ENCODE results near the gene C16orf90.
"Not testable (repeated sequence)": the region's sequence is repeated elsewhere in the genome, so short reads cannot be mapped to it uniquely, and the experiment has no call there.

Gene C16orf90

GRCh38 chr16:3495176-3495575 lies at the start of gene C16orf90:
TSS of gene C16orf90 (minus strand) at chr16:3495489. CDS start at chr16:3495421, 68 bp downstream.
- no peak for DNase-seq (ENCODE audit: low read depth)

GRCh38 chr16:3542601-3543373 lies 47.5 kb upstream of the C16orf90 start:
- no peak for DNase-seq (ENCODE audit: low read depth)

- no peak for DNase-seq (ENCODE audit: low read depth)
Measured at GRCh38 chr16:3541527-3542155, 46.4 kb upstream of the C16orf90 start.

- DNase-seq (ENCODE audit: low read depth) = no peak
Measured at GRCh38 chr16:3538222-3538621, 42.9 kb upstream of the C16orf90 start.

- DNase-seq (ENCODE audit: low read depth) = no peak
Measured at GRCh38 chr16:3536851-3537250, 41.6 kb upstream of the C16orf90 start.

GRCh38 chr16:3536271-3536731 lies 41.0 kb upstream of the C16orf90 start:
- no peak for DNase-seq (ENCODE audit: low read depth)

- no peak for DNase-seq (ENCODE audit: low read depth)
Measured at GRCh38 chr16:3534126-3534525, 38.8 kb upstream of the C16orf90 start.

- no peak for DNase-seq (ENCODE audit: low read depth)
Measured at GRCh38 chr16:3532741-3533140, 37.5 kb upstream of the C16orf90 start.

- no peak for DNase-seq (ENCODE audit: low read depth)
Measured at GRCh38 chr16:3530371-3530914, 35.2 kb upstream of the C16orf90 start.

- DNase-seq (ENCODE audit: low read depth) = no peak
Measured at GRCh38 chr16:3529175-3529574, 33.9 kb upstream of the C16orf90 start.

- no peak for DNase-seq (ENCODE audit: low read depth)
Measured at GRCh38 chr16:3528406-3528805, 33.1 kb upstream of the C16orf90 start.

- DNase-seq (ENCODE audit: low read depth) = not testable (repeated sequence)
Measured at GRCh38 chr16:3527216-3527829, 32.0 kb upstream of the C16orf90 start.

- DNase-seq (ENCODE audit: low read depth) = no peak
Measured at GRCh38 chr16:3525951-3526350, 30.7 kb upstream of the C16orf90 start.

GRCh38 chr16:3523281-3523680 lies 28.0 kb upstream of the C16orf90 start:
- no peak for DNase-seq (ENCODE audit: low read depth)

- no peak for DNase-seq (ENCODE audit: low read depth)
Measured at GRCh38 chr16:3520841-3521240, 25.6 kb upstream of the C16orf90 start.

GRCh38 chr16:3520413-3520812 lies 25.1 kb upstream of the C16orf90 start:
- DNase-seq (ENCODE audit: low read depth) = no peak

GRCh38 chr16:3519581-3519980 lies 24.3 kb upstream of the C16orf90 start:
- no peak for DNase-seq (ENCODE audit: low read depth)

- no peak for DNase-seq (ENCODE audit: low read depth)
Measured at GRCh38 chr16:3518986-3519348, 23.7 kb upstream of the C16orf90 start.

- no peak for DNase-seq (ENCODE audit: low read depth)
Measured at GRCh38 chr16:3518292-3518985, 23.1 kb upstream of the C16orf90 start.

- DNase-seq (ENCODE audit: low read depth) = no peak
Measured at GRCh38 chr16:3515897-3516296, 20.6 kb upstream of the C16orf90 start.

- no peak for DNase-seq (ENCODE audit: low read depth)
Measured at GRCh38 chr16:3514621-3515020, 19.3 kb upstream of the C16orf90 start.

GRCh38 chr16:3513892-3514583 lies 18.7 kb upstream of the C16orf90 start:
- no peak for DNase-seq (ENCODE audit: low read depth)
